Adrenal gland (tissue), 5 donors: ENCODE measurements around the gene SLC35G2.

Experiments
- CTCF ChIP-seq, 6 experiments: fragments of 450-650 bp in 4 of 6; fragments of 200-600 bp in 2 of 6; sonication (generic) in 1 of 6; IDR thresholded peaks; 1 replicate in 5 of 6; 2 replicates in 1 of 6; pipeline versions ENCODE4 v1.5.1 to v1.8.0; 2016 to 2021; ENCODE audit warnings: antibody characterized with exemption in 6 of 6, mild to moderate bottlenecking in 2 of 6, moderate library complexity in 1 of 6
- POLR2A ChIP-seq, 2 donors: fragments of 450-650 bp; IDR thresholded peaks; one replicate each; pipeline ENCODE4 v1.6.1; 2017; ENCODE audit warnings: antibody characterized with exemption in 2 of 2, mild to moderate bottlenecking in 2 of 2, moderate library complexity in 1 of 2
- donor health status: DM: no; HTN: no; CAD: no.

GRCh38 chr3:136783708-136784191, 35.2 kb upstream of the SLC35G2 start:
- TF ChIP-seq CTCF (IDR thresholded peaks at IDR 0.05) (no peak), POLR2A (IDR thresholded peaks at IDR 0.05) (no peak)
